Thymus (tissue), 11 donors: Measurements from ENCODE around the gene FKBP15. TPM values are rescaled to one million over a fixed set of nuclear protein-coding genes. Genes with fewer than 3 reads are reported as not detected.

Experiments used
- DNase-seq, 9 donors: peaks; one replicate each; pipeline ENCODE4 v3.0.0-alpha.2; 2013; ENCODE audit warnings: low spot score in 9 of 9, low read depth in 6 of 9, missing footprints in 1 of 9
- H3K27ac ChIP-seq, 2 donors: one replicate each; pipeline ENCODE4 v1.5.1; 2013; ENCODE audit warnings: control low read depth in 1 of 2, low read depth in 1 of 2, low read length in 1 of 2, mild to moderate bottlenecking in 1 of 2, moderate library complexity in 1 of 2
- H3K27me3 ChIP-seq, 2 donors: one replicate each; pipeline ENCODE4 v1.5.1; 2013; ENCODE audit warnings: low read length in 1 of 2; ENCODE audit not compliant: control insufficient read depth in 2 of 2, insufficient read depth in 1 of 2
- H3K36me3 ChIP-seq, 2 donors: one replicate each; pipeline ENCODE4 v1.5.1; 2013; ENCODE audit warnings: low read length in 1 of 2, mild to moderate bottlenecking in 1 of 2, moderate library complexity in 1 of 2; ENCODE audit not compliant: control insufficient read depth in 2 of 2, insufficient read depth in 2 of 2
- H3K4me1 ChIP-seq, 2 donors: one replicate each; pipeline ENCODE4 v1.5.1; 2013; ENCODE audit warnings: low read length in 2 of 2; ENCODE audit not compliant: control insufficient read depth in 2 of 2, insufficient read depth in 2 of 2
- H3K4me3 ChIP-seq, 2 donors: one replicate each; pipeline ENCODE4 v1.5.1; 2013; ENCODE audit warnings: low read length in 2 of 2, control low read depth in 1 of 2, mild to moderate bottlenecking in 1 of 2
- H3K9me3 ChIP-seq, 2 donors: one replicate each; pipeline ENCODE4 v1.5.1; 2013; ENCODE audit warnings: low read length in 1 of 2, mild to moderate bottlenecking in 1 of 2; ENCODE audit not compliant: control insufficient read depth in 2 of 2, insufficient read depth in 1 of 2
- WGBS: extraction: QIAGEN DNeasy Blood & Tissue Kit; methylation state at CpG from one replicate; pipeline ENCODE4 v1.1.7; 2013; 5-methylcytosine and 5-hydroxymethylcytosine counted together
- polyA plus RNA-seq: library from polyadenylated mRNA; stranded (reverse); fragments of 200-250 nt; gene quantifications from one replicate; pipeline ENCODE4 v1.2.3, GENCODE V29; 2013
- total RNA-seq: library from RNA; stranded (reverse); fragments of 120-200 nt; gene quantifications from one replicate; pipeline ENCODE4 v1.2.4, GENCODE V29; 2013
- donor health status: healthy.

FKBP15 gene
- total and polyA plus RNA-seq, 2 donors, result 14.8 to 19.3 TPM

- Histone ChIP-seq H3K4me3 (no peak overlapping the region), H3K36me3 (peaks cover 20 to 25% of the 10 kb centered on the region in 2 donors), H3K9me3 (no peaks in the 10 kb centered on the region), H3K4me1 (no peaks in the 10 kb centered on the region), H3K27me3 (no peaks in the 10 kb centered on the region), H3K27ac (no peak overlapping the region)
- DNase-seq, result no peak
- 96% methylated on average over 2 of the region's 2 CpGs for WGBS
Measured at GRCh38 chr9:113205432-113205831, 15.6 kb downstream of the FKBP15 start.

GRCh38 chr9:113199683-113200329 lies 21.3 kb downstream of the FKBP15 start:
- Histone ChIP-seq H3K27me3 (no peaks in the 10 kb centered on the region), H3K4me1 (no peaks in the 10 kb centered on the region), H3K9me3 (no peaks in the 10 kb centered on the region), H3K27ac (no peak overlapping the region), H3K36me3 (peaks cover 17 to 47% of the 10 kb centered on the region in 2 donors), H3K4me3 (no peak overlapping the region)
- 72% methylated on average over 4 of the region's 4 CpGs for WGBS
- no peak for DNase-seq

- Histone ChIP-seq H3K27ac (no peak overlapping the region), H3K27me3 (no peaks in the 10 kb centered on the region), H3K36me3 (peaks cover 21 to 47% of the 10 kb centered on the region in 2 donors), H3K4me3 (no peak overlapping the region), H3K4me1 (no peaks in the 10 kb centered on the region), H3K9me3 (no peaks in the 10 kb centered on the region)
- DNase-seq, result no peak
- 49% methylated on average over 2 of the region's 2 CpGs for WGBS
Measured at GRCh38 chr9:113192455-113192854, 28.6 kb downstream of the FKBP15 start.

GRCh38 chr9:113187929-113188595 lies 33.0 kb downstream of the FKBP15 start:
- H3K9me3 ChIP-seq, result no peaks in the 10 kb centered on the region
- DNase-seq, result no peak
- WGBS, result 99% methylated on average over 9 of the region's 9 CpGs
- H3K4me3 ChIP-seq, result no peak overlapping the region
- H3K36me3 ChIP-seq, result peaks cover 39 to 64% of the 10 kb centered on the region in 2 donors
- H3K27ac ChIP-seq, result no peak overlapping the region
- H3K27me3 ChIP-seq, result no peaks in the 10 kb centered on the region
- no peaks in the 10 kb centered on the region for H3K4me1 ChIP-seq

- Histone ChIP-seq H3K4me1 (no peaks in the 10 kb centered on the region), H3K36me3 (peaks cover 50 to 75% of the 10 kb centered on the region in 2 donors), H3K27me3 (no peaks in the 10 kb centered on the region), H3K27ac (no peak overlapping the region), H3K9me3 (no peaks in the 10 kb centered on the region), H3K4me3 (no peak overlapping the region)
- no peak for DNase-seq
- 97% methylated on average over 7 of the region's 7 CpGs for WGBS
Measured at GRCh38 chr9:113186137-113186755, 34.8 kb downstream of the FKBP15 start.

- Histone ChIP-seq H3K27me3 (no peaks in the 10 kb centered on the region), H3K27ac (no peak overlapping the region), H3K36me3 (peaks cover 51 to 75% of the 10 kb centered on the region in 2 donors), H3K9me3 (no peaks in the 10 kb centered on the region), H3K4me3 (no peak overlapping the region), H3K4me1 (no peaks in the 10 kb centered on the region)
- DNase-seq, result no peak
- WGBS, result over 99% methylated on average over 4 of the region's 4 CpGs
Measured at GRCh38 chr9:113185271-113185670, 35.8 kb downstream of the FKBP15 start.

- DNase-seq, result no peak
- WGBS, result 98% methylated on average over 2 of the region's 2 CpGs
- Histone ChIP-seq H3K9me3 (no peaks in the 10 kb centered on the region), H3K4me3 (no peak overlapping the region), H3K27ac (no peak overlapping the region), H3K27me3 (no peaks in the 10 kb centered on the region), H3K4me1 (no peaks in the 10 kb centered on the region), H3K36me3 (peaks cover 53 to 78% of the 10 kb centered on the region in 2 donors)
Measured at GRCh38 chr9:113184539-113184938, 36.5 kb downstream of the FKBP15 start.

- Histone ChIP-seq H3K4me1 (no peaks in the 10 kb centered on the region), H3K27me3 (no peaks in the 10 kb centered on the region), H3K4me3 (no peak overlapping the region), H3K27ac (no peak overlapping the region), H3K9me3 (no peaks in the 10 kb centered on the region), H3K36me3 (peaks cover 53 to 78% of the 10 kb centered on the region in 2 donors)
- DNase-seq, result no peak
- WGBS, result 100% methylated on average over 2 of the region's 2 CpGs
Measured at GRCh38 chr9:113183956-113184488, 37.1 kb downstream of the FKBP15 start.

- no peaks in the 10 kb centered on the region for H3K4me1 ChIP-seq
- no peaks in the 10 kb centered on the region for H3K9me3 ChIP-seq
- no peak overlapping the region for H3K27ac ChIP-seq
- no peak overlapping the region for H3K4me3 ChIP-seq
- H3K36me3 ChIP-seq, result peaks cover 58 to 80% of the 10 kb centered on the region in 2 donors
- H3K27me3 ChIP-seq, result no peaks in the 10 kb centered on the region
- DNase-seq, result no peak
Measured at GRCh38 chr9:113181165-113181564, 39.9 kb downstream of the FKBP15 start.
